DOHH2 (cell line): Measurements from ENCODE around the gene KBTBD13.

Source experiments
- CTCF ChIP-seq: fragments of 200-600 bp; sonication (generic); IDR thresholded peaks from one replicate; pipeline ENCODE4 v1.5.1; 2014; ENCODE audit warnings: antibody characterized with exemption, mild to moderate bottlenecking, low read depth, low read length; ENCODE audit not compliant: poor library complexity, severe bottlenecking
- EZH2phosphoT487 ChIP-seq: fragments of 200-600 bp; sonication (generic); IDR thresholded peaks from 2 replicates; pipeline ENCODE4 v1.6.1; 2017; ENCODE audit warnings: borderline replicate concordance, mild to moderate bottlenecking, antibody characterized with exemption, low read length, moderate library complexity, mixed read lengths

GRCh38 chr15:65069779-65070546 lies 6.6 kb upstream of the KBTBD13 start:
- TF ChIP-seq CTCF: no peak
- no peak for TF ChIP-seq EZH2phosphoT487
